DND-41 (cell line): ENCODE results near the gene UGT8.

Experiments used
- ATAC-seq: fragments of 200-7000 bp; cut with Tn5 transposase; 3 replicates; pipeline ENCODE4 v1.9.1; 2021; ENCODE audit warnings: low read depth; ENCODE audit not compliant: insufficient read depth
- DNase-seq: peaks from one replicate; pipeline ENCODE4 v3.0.0-alpha.2; 2020
- H2AFZ ChIP-seq: 2 replicates; pipeline ENCODE4 v1.6.0; 2012; ENCODE audit warnings: low read depth, low read length
- H3K27ac ChIP-seq: 2 replicates; pipeline ENCODE4 v1.5.1; 2012; ENCODE audit warnings: low read length, inconsistent platforms
- H3K27me3 ChIP-seq: fragments of 200-600 bp; sonication (generic); 2 replicates; pipeline ENCODE4 v1.6.0; 2012; ENCODE audit warnings: low read length, mild to moderate bottlenecking, inconsistent platforms; ENCODE audit not compliant: insufficient read depth, poor library complexity
- H3K36me3 ChIP-seq: 2 replicates; pipeline ENCODE4 v1.5.1; 2012; ENCODE audit warnings: low read length, inconsistent platforms; ENCODE audit not compliant: insufficient read depth
- H3K4me1 ChIP-seq: 2 replicates; pipeline ENCODE4 v1.5.1; 2012; ENCODE audit warnings: mild to moderate bottlenecking, low read length; ENCODE audit not compliant: insufficient read depth
- H3K4me2 ChIP-seq: 2 replicates; pipeline ENCODE4 v1.6.0; 2012; ENCODE audit warnings: mild to moderate bottlenecking, moderate library complexity, low read length, inconsistent platforms; ENCODE audit not compliant: insufficient read depth
- H3K4me3 ChIP-seq, 2 experiments: fragments of 200-600 bp in 1 of 2; shearing (Covaris generic) in 1 of 2; 2 replicates each; pipeline ENCODE4 v1.5.1; 2012 to 2016; ENCODE audit warnings: inconsistent platforms in 2 of 2, low read length in 2 of 2, mild to moderate bottlenecking in 2 of 2, low read depth in 1 of 2, moderate library complexity in 1 of 2
- H3K79me2 ChIP-seq: 2 replicates; pipeline ENCODE4 v1.6.0; 2012; ENCODE audit warnings: low read length, inconsistent platforms; ENCODE audit not compliant: insufficient read depth
- H3K9ac ChIP-seq: 2 replicates; pipeline ENCODE4 v1.6.0; 2012; ENCODE audit warnings: low read depth, mild to moderate bottlenecking, inconsistent platforms, low read length, moderate library complexity
- H3K9me3 ChIP-seq: 2 replicates; pipeline ENCODE4 v1.5.1; 2012; ENCODE audit warnings: low read length, moderate library complexity, mild to moderate bottlenecking, inconsistent platforms; ENCODE audit not compliant: insufficient read depth, severe bottlenecking
- H4K20me1 ChIP-seq: 2 replicates; pipeline ENCODE4 v1.6.0; 2012; ENCODE audit warnings: low read length; ENCODE audit not compliant: insufficient read depth
- EZH2 ChIP-seq: IDR thresholded peaks from 3 replicates; pipeline ENCODE4 v1.6.1; 2012; ENCODE audit warnings: borderline replicate concordance, low read depth, mild to moderate bottlenecking, moderate library complexity, low read length, inconsistent platforms; ENCODE audit not compliant: severe bottlenecking
- TF ChIP-seq, protein P1 (sequence below): IDR thresholded peaks from 2 replicates; pipeline ENCODE4 v1.5.1; 2012; ENCODE audit warnings: borderline replicate concordance, low read length, moderate library complexity, mild to moderate bottlenecking; ENCODE audit not compliant: poor library complexity, severe bottlenecking; ENCODE audit errors: extremely low read depth

The UGT8 gene

DNA sequence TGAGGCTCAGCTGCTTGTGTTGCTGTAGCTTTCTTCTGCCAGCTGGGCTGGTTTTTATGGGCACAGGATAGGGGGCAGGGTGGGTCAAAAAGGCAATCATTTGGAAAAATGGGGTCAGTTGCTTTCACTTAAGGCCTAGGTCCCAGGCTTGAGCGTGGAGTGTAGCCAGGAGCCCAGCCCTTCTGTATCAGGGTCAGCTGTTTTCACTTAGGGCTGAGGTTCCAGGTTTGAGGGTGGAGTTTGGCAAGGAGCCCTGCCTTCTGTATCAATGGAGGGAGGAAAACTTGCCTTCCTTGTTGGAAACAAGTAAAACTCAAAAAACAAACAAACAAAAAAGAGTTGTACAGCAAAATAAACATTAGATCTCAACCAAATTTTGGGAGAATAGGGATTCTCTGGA, 37.0 kb upstream of the UGT8 start:
- Histone ChIP-seq H4K20me1 (no peaks in the 10 kb centered on the region), H3K4me1 (no peaks in the 10 kb centered on the region), H2AFZ (no peak overlapping the region), H3K27me3 (no peaks in the 10 kb centered on the region), H3K9me3 (peaks cover 12% of the 10 kb centered on the region), H3K9ac (no peak overlapping the region), H3K36me3 (no peaks in the 10 kb centered on the region), H3K27ac (no peak overlapping the region), H3K4me2 (no peak overlapping the region), H3K79me2 (no peaks in the 10 kb centered on the region), H3K4me3 (no peak overlapping the region)
- ATAC-seq (no peak), DNase-seq (no peak)
- TF ChIP-seq, protein P1, sequence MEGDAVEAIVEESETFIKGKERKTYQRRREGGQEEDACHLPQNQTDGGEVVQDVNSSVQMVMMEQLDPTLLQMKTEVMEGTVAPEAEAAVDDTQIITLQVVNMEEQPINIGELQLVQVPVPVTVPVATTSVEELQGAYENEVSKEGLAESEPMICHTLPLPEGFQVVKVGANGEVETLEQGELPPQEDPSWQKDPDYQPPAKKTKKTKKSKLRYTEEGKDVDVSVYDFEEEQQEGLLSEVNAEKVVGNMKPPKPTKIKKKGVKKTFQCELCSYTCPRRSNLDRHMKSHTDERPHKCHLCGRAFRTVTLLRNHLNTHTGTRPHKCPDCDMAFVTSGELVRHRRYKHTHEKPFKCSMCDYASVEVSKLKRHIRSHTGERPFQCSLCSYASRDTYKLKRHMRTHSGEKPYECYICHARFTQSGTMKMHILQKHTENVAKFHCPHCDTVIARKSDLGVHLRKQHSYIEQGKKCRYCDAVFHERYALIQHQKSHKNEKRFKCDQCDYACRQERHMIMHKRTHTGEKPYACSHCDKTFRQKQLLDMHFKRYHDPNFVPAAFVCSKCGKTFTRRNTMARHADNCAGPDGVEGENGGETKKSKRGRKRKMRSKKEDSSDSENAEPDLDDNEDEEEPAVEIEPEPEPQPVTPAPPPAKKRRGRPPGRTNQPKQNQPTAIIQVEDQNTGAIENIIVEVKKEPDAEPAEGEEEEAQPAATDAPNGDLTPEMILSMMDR: no peak
- TF ChIP-seq EZH2: no peak

GRCh38 chr4:114562176-114562904, 36.3 kb upstream of the UGT8 start:
- Histone ChIP-seq H3K9me3 (peaks cover 12% of the 10 kb centered on the region), H4K20me1 (no peaks in the 10 kb centered on the region), H3K36me3 (no peaks in the 10 kb centered on the region), H3K9ac (no peak overlapping the region), H3K79me2 (no peaks in the 10 kb centered on the region), H3K27me3 (no peaks in the 10 kb centered on the region), H3K4me2 (no peak overlapping the region), H2AFZ (no peak overlapping the region), H3K4me1 (no peaks in the 10 kb centered on the region), H3K4me3 (no peak overlapping the region), H3K27ac (no peak overlapping the region)
- no peak for ATAC-seq
- TF ChIP-seq, protein P1: no peak
- no peak for TF ChIP-seq EZH2
- no peak for DNase-seq

DNA sequence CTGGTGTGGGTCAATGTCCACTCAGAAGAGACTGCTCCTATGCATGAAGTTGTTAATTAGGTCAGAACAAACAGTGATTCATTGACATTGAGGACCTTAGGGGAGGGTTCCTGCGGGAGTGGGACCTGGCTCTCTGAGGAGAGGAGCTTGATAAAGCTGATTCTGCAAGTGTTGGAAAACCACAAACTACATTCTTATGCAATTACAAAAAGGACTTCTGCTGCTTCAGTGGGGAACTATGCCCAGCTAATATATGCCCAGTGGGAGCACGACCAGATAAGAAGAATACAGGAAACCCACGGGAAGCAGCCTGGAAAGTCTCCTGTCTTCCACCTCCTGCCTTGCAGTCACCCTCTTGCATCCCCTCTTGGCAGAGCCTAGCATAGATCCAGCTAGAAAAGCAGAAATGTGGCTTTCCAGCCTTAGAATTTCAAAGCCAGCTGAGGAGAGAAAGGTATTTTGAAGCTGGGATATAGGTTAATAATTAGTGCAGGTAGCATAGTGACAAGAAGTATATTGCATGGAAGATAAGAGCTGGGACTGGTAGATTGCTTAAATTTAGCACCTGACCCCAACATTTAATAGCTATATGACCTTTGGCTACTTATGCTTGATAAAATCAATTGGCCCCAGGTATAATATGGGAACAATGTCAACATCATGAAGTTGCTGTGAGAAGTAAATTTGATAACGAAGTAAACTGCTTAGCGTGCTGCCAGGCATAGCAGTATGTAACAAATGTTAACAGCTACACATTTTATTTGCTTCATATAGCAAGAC, 34.9 kb upstream of the UGT8 start:
- no peak overlapping the region for H3K4me2 ChIP-seq
- ATAC-seq (no peak), DNase-seq (no peak)
- H4K20me1 ChIP-seq: no peaks in the 10 kb centered on the region
- no peaks in the 10 kb centered on the region for H3K36me3 ChIP-seq
- no peaks in the 10 kb centered on the region for H3K79me2 ChIP-seq
- no peak overlapping the region for H3K4me3 ChIP-seq
- H3K9ac ChIP-seq: no peak overlapping the region
- TF ChIP-seq EZH2: no peak
- TF ChIP-seq, protein P1: no peak
- H3K27me3 ChIP-seq: no peaks in the 10 kb centered on the region
- no peak overlapping the region for H2AFZ ChIP-seq
- no peak overlapping the region for H3K27ac ChIP-seq
- H3K4me1 ChIP-seq: no peaks in the 10 kb centered on the region
- H3K9me3 ChIP-seq: peaks cover 7% of the 10 kb centered on the region
